GM06990 (cell line): Measurements from ENCODE around the gene ITPKC.

Experiments used
- DNase-seq: peaks from one replicate; pipeline ENCODE4 v3.0.0-alpha.2; 2011; ENCODE audit not compliant: insufficient read length; ENCODE audit errors: extremely low read depth
- H3K27me3 ChIP-seq: replicated peaks from 2 replicates; pipeline ENCODE4 v1.6.0; 2011; ENCODE audit warnings: low read length; ENCODE audit not compliant: control insufficient read depth, insufficient read depth
- H3K36me3 ChIP-seq: 2 replicates; pipeline ENCODE4 v1.5.1; 2011; ENCODE audit warnings: low read length; ENCODE audit not compliant: control insufficient read depth, insufficient read depth
- H3K4me3 ChIP-seq: replicated peaks from 2 replicates; pipeline ENCODE4 v1.5.1; 2011; ENCODE audit warnings: low read depth, mild to moderate bottlenecking, control low read depth, low read length
- CTCF ChIP-seq: IDR thresholded peaks from 2 replicates; pipeline ENCODE4 v1.5.1; 2011; ENCODE audit warnings: low read length, control low read depth, mild to moderate bottlenecking, inconsistent platforms; ENCODE audit not compliant: insufficient read depth, poor library complexity, severe bottlenecking

Gene ITPKC

GRCh38 chr19:40752257-40752781, 35.4 kb downstream of the ITPKC start:
- TF ChIP-seq CTCF: no peak
- Histone ChIP-seq H3K27me3 (no peaks in the 10 kb centered on the region), H3K36me3 (peaks cover 15% of the 10 kb centered on the region), H3K4me3 (peak overlapping the region; percentile 95)
- no peak for DNase-seq

GRCh38 chr19:40754611-40755247, 37.8 kb downstream of the ITPKC start:
- no peaks in the 10 kb centered on the region for H3K27me3 ChIP-seq
- no peak for TF ChIP-seq CTCF
- peak overlapping the region; percentile 50 for H3K4me3 ChIP-seq
- H3K36me3 ChIP-seq: peaks cover 28% of the 10 kb centered on the region
- peak; percentile 39 for DNase-seq

- no peak for DNase-seq
- Histone ChIP-seq H3K27me3 (no peaks in the 10 kb centered on the region), H3K36me3 (peaks cover 31% of the 10 kb centered on the region), H3K4me3 (peak overlapping the region; percentile 30)
- no peak for TF ChIP-seq CTCF
These were observed 38.3 kb downstream of the ITPKC start for GRCh38 chr19:40755248-40755624.

- no peak for DNase-seq
- H3K4me3 ChIP-seq: no peak overlapping the region; the same call in 1 of the 2 replicates
- TF ChIP-seq CTCF: no peak
- H3K27me3 ChIP-seq: no peaks in the 10 kb centered on the region
- H3K36me3 ChIP-seq: peaks cover 34% of the 10 kb centered on the region
These were observed 38.9 kb downstream of the ITPKC start for GRCh38 chr19:40755791-40756190.

GRCh38 chr19:40756502-40757110, 39.7 kb downstream of the ITPKC start:
- TF ChIP-seq CTCF: no peak

GRCh38 chr19:40758491-40758890, 41.6 kb downstream of the ITPKC start:
- Histone ChIP-seq H3K36me3 (peaks cover 53% of the 10 kb centered on the region), H3K27me3 (no peaks in the 10 kb centered on the region), H3K4me3 (no peak overlapping the region)
- DNase-seq: no peak
- no peak for TF ChIP-seq CTCF

More at GRCh38 chr19:40756502-40757110, 39.7 kb downstream of the ITPKC start:
- Histone ChIP-seq H3K36me3 (peaks cover 34% of the 10 kb centered on the region), H3K27me3 (no peaks in the 10 kb centered on the region), H3K4me3 (peak overlapping the region; percentile 8; the same call in 1 of the 2 replicates)
- DNase-seq: no peak
